Stimulated activated CD4-positive, alpha-beta T cell treated with anti-CD3 and anti-CD28 coated beads, Interleukin-15, amount 100 ng/mL, for 24 hours (primary cell): ENCODE data around the gene SREBF2.
"Not testable (repeated sequence)": the region's sequence is repeated elsewhere in the genome, so short reads cannot be mapped to it uniquely, and the experiment has no call there.

Experiments
- DNase-seq: peaks from one replicate; pipeline ENCODE4 v3.0.0-alpha.2; 2020

SREBF2 gene

GRCh38 chr22:41948928-41949296, 116.0 kb downstream of the SREBF2 start:
- not testable (repeated sequence) for DNase-seq

DNA sequence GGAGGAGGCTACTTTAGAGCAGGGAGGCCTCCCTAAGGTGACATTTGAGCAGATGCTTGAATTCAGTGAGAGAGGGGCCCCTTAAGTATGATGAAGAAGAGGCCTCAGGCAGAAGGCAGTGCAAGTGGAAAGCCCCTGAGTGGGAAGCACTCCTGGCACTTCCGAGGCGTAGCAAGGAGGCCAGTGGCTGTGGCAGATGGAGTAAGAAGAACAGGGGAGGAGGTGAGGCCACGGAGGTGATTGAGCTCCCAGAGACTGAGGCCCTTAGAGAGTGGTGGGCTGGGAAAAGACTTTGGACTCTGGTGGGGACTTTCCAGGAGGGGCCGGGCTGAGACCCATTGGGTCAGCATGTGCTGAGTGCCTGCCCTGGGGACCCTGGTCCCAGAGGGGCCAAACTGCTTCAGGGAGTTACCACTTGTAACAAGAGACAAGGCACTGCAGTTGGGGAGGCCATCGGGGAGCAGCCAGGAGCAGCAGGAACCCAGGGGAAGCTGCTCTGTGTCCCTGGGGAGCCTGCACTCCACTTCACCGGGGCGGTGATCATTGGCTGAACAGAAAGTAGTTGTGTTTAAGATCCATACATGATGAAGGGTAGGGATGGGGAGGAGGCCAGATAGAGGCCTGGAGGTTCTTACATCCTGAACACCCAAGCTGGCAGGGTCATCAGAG, 116.5 kb downstream of the SREBF2 start:
- DNase-seq = no peak

DNA sequence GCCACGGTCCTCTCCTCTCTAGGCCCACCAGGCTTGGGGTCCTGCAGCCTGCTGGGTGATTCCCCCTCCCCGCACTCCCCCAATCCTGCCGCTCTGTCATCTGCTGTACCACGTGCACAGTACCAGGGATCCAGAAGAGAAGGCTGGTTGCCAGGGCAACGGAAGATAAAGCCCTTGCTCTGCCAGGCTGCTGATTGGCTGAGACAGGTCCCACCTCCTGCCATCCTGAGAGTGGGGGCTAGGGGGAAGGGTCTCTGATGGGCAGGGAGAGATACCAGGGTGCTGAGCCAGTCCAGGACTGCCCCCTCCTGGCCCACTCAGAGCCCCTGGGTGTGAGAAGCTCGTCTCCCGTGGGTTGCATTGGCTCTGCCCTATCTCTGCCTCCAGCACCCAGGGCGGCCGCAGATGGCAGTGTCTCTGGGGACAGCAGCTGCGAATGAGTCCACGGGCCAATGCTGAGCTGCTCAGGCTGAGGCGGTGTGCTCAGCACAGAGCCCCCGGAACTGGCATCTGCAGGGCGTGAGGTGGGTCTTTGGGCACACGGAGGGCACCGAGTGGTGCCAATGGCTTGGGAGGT, 119.1 kb downstream of the SREBF2 start, which contains the start of gene SMIM45:
Gene SMIM45, plus strand, starts transcription at position 253 of the 577 bp plus-strand sequence.
- no peak for DNase-seq

DNA sequence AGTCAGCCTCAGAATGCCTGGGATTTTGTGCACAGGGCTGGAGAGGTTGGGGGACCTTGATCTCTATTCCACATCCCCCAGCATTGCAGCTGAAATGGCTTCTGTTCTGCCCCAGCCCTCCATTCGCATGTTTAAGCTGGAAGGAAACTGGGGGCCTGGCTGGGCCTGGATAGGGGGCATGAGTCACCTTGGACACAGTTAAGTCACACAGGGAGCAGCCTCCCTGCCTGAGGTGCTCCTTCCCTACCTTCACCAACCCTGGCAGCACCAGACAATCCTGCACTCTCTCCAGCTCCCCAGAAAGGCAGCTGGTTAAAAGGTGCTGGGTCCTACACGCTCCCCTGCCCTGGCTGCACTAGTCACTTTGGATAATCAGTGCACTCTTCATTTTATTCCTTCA, 119.8 kb downstream of the SREBF2 start:
- DNase-seq = no peak
